ENCODE results near the gene PPP1R12B. TPM values are rescaled to one million over a fixed set of nuclear protein-coding genes. Genes with fewer than 3 reads are reported as not detected.
"Not testable (repeated sequence)": the region's sequence is repeated elsewhere in the genome, so short reads cannot be mapped to it uniquely, and the experiment has no call there.

PPP1R12B gene
- polyA plus RNA-seq, 1 donor (not counting 4 experiments of a cell fraction or from before 2014, with no cell fraction given) = 6.9 TPM

DNA sequence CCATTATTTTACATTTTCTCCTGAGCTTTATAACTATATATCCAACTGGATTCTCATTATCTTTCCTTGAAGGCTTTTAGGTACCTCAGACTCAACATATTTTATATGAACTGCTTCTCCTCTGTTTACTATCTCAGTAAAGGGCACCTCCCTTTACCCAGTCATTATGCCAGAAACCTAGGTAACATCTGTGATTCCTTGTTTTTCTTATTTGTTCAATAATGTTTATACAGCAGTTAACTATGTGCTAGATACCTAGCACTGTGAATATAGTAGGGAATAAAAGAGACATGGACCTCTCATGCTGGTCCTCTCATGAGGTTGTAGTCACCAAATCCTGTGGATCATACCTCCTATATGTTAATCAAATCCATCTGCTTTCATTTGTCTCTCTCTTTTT is 25.6 kb downstream of the PPP1R12B start:
- Histone ChIP-seq H3K9me1 (ENCODE audit: control insufficient read depth, extremely low read depth, insufficient read depth, low read length) (no peaks in the 10 kb centered on the region), H4K20me1 (ENCODE audit: control insufficient read depth, extremely low read depth, insufficient read depth, low read length) (no peaks in the 10 kb centered on the region), H2AFZ (ENCODE audit: control insufficient read depth, low read length) (no peak overlapping the region), H3K4me1 (ENCODE audit: control insufficient read depth, extremely low read depth, insufficient read depth, low read length) (no peaks in the 10 kb centered on the region), H3K36me3 (ENCODE audit: control insufficient read depth in 2 of 2, extremely low read depth in 1 of 2, insufficient read depth in 2 of 2, low read length in 2 of 2) (no peaks in the 10 kb centered on the region), H3K79me2 (ENCODE audit: control insufficient read depth, insufficient read depth, low read length) (no peaks in the 10 kb centered on the region), H3K4me3 (ENCODE audit: control insufficient read depth in 2 of 3, extremely low read depth in 1 of 3, insufficient read depth in 2 of 3, low read depth in 1 of 3, low read length in 3 of 3) (no peak overlapping the region), H3K4me2 (ENCODE audit: control insufficient read depth, extremely low read depth, insufficient read depth, low read depth, low read length) (no peak overlapping the region), H3K27ac (ENCODE audit: control insufficient read depth, insufficient read depth, low read length) (no peak overlapping the region), H3K9ac (ENCODE audit: control insufficient read depth, extremely low read depth, insufficient read depth, low read length) (no peak overlapping the region), H3K27me3 (ENCODE audit: control insufficient read depth, extremely low read depth, insufficient read depth, low read length) (no peaks in the 10 kb centered on the region), H3K9me3 (ENCODE audit: control insufficient read depth, low read depth, low read length) (no peaks in the 10 kb centered on the region)
- FAIRE-seq = no peak
- dilution Hi-C loops (cut with MboI; ENCODE audit: extremely low pct_ligation_motif_present, low sequenced_read_pairs) = no loop called here
- DNase-seq (ENCODE audit: low read depth, low spot score) = no peak
- TF ChIP-seq EZH2 (IDR thresholded peaks at IDR 0.05; ENCODE audit: low read length) = no peak
- TF ChIP-seq, protein P1, sequence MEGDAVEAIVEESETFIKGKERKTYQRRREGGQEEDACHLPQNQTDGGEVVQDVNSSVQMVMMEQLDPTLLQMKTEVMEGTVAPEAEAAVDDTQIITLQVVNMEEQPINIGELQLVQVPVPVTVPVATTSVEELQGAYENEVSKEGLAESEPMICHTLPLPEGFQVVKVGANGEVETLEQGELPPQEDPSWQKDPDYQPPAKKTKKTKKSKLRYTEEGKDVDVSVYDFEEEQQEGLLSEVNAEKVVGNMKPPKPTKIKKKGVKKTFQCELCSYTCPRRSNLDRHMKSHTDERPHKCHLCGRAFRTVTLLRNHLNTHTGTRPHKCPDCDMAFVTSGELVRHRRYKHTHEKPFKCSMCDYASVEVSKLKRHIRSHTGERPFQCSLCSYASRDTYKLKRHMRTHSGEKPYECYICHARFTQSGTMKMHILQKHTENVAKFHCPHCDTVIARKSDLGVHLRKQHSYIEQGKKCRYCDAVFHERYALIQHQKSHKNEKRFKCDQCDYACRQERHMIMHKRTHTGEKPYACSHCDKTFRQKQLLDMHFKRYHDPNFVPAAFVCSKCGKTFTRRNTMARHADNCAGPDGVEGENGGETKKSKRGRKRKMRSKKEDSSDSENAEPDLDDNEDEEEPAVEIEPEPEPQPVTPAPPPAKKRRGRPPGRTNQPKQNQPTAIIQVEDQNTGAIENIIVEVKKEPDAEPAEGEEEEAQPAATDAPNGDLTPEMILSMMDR (optimal IDR thresholded peaks at IDR 0.05 in 1 of 3, IDR thresholded peaks at IDR 0.05 in 1 of 3, conservative IDR thresholded peaks at IDR 0.05 in 1 of 3; ENCODE audit: extremely low read depth in 1 of 3, insufficient read depth in 2 of 3, low read length in 3 of 3) = no peak

DNA sequence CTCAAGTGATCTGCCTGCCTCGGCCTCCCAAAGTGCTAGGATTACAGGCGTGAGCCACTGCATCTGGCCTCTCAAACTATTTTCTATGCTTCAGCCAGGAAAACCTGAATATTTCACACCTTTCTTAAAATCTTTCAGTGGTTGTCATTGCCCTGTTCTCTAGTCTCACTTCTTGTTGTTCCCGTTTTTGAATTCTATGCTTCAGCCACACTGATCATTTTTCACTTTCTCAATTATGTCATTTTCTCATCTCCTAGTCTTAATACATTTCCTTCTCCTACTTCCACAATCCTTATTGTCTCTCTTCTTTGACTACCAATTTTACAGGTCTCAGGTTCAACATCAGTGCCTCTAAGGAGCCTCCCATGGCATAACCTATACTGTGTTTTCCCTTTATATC is 26.7 kb downstream of the PPP1R12B start:
- H3K4me1 ChIP-seq (ENCODE audit: control insufficient read depth, extremely low read depth, insufficient read depth, low read length); FAIRE-seq; H3K9ac ChIP-seq (ENCODE audit: control insufficient read depth, extremely low read depth, insufficient read depth, low read length); H3K27me3 ChIP-seq (ENCODE audit: control insufficient read depth, extremely low read depth, insufficient read depth, low read length); DNase-seq (ENCODE audit: low read depth, low spot score); H3K9me3 ChIP-seq (ENCODE audit: control insufficient read depth, low read depth, low read length); H3K36me3 ChIP-seq (ENCODE audit: control insufficient read depth in 2 of 2, extremely low read depth in 1 of 2, insufficient read depth in 2 of 2, low read length in 2 of 2); H3K79me2 ChIP-seq (ENCODE audit: control insufficient read depth, insufficient read depth, low read length); H2AFZ ChIP-seq (ENCODE audit: control insufficient read depth, low read length); H4K20me1 ChIP-seq (ENCODE audit: control insufficient read depth, extremely low read depth, insufficient read depth, low read length); dilution Hi-C loops (cut with MboI; ENCODE audit: extremely low pct_ligation_motif_present, low sequenced_read_pairs); H3K4me2 ChIP-seq (ENCODE audit: control insufficient read depth, extremely low read depth, insufficient read depth, low read depth, low read length); H3K27ac ChIP-seq (ENCODE audit: control insufficient read depth, insufficient read depth, low read length); H3K9me1 ChIP-seq (ENCODE audit: control insufficient read depth, extremely low read depth, insufficient read depth, low read length); H3K4me3 ChIP-seq (ENCODE audit: control insufficient read depth in 2 of 3, extremely low read depth in 1 of 3, insufficient read depth in 2 of 3, low read depth in 1 of 3, low read length in 3 of 3): not testable (repeated sequence)

DNA sequence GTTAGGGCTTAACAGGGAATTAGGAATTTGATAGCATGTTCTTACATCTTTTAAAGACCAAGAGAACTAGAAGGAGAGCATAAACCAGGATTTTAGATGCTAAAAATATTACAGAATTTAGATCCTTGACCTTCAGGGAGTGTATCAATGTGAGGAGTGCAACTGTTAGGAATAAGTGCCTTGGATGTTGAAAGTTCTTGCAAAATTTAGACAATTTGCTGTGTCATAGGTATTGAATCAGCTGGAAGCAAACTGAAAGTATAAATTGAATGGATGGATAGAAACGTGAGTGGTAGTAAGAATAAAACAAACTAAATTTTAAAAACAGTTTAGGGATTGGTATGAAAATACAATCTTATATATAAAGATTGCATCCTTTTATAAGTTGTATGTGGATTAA is 27.7 kb downstream of the PPP1R12B start:
- Histone ChIP-seq H3K36me3 (ENCODE audit: control insufficient read depth in 2 of 2, extremely low read depth in 1 of 2, insufficient read depth in 2 of 2, low read length in 2 of 2) (no peaks in the 10 kb centered on the region), H3K4me1 (ENCODE audit: control insufficient read depth, extremely low read depth, insufficient read depth, low read length) (peaks cover 10% of the 10 kb centered on the region), H3K4me2 (ENCODE audit: control insufficient read depth, extremely low read depth, insufficient read depth, low read depth, low read length) (no peak overlapping the region), H3K27me3 (ENCODE audit: control insufficient read depth, extremely low read depth, insufficient read depth, low read length) (no peaks in the 10 kb centered on the region), H2AFZ (ENCODE audit: control insufficient read depth, low read length) (no peak overlapping the region), H3K9me3 (ENCODE audit: control insufficient read depth, low read depth, low read length) (no peaks in the 10 kb centered on the region), H3K9me1 (ENCODE audit: control insufficient read depth, extremely low read depth, insufficient read depth, low read length) (no peaks in the 10 kb centered on the region), H4K20me1 (ENCODE audit: control insufficient read depth, extremely low read depth, insufficient read depth, low read length) (no peaks in the 10 kb centered on the region), H3K79me2 (ENCODE audit: control insufficient read depth, insufficient read depth, low read length) (no peaks in the 10 kb centered on the region), H3K4me3 (ENCODE audit: control insufficient read depth in 2 of 3, extremely low read depth in 1 of 3, insufficient read depth in 2 of 3, low read depth in 1 of 3, low read length in 3 of 3) (no peak overlapping the region), H3K9ac (ENCODE audit: control insufficient read depth, extremely low read depth, insufficient read depth, low read length) (no peak overlapping the region), H3K27ac (ENCODE audit: control insufficient read depth, insufficient read depth, low read length) (no peak overlapping the region)
- TF ChIP-seq, protein P1 (optimal IDR thresholded peaks at IDR 0.05 in 1 of 3, IDR thresholded peaks at IDR 0.05 in 1 of 3, conservative IDR thresholded peaks at IDR 0.05 in 1 of 3; ENCODE audit: extremely low read depth in 1 of 3, insufficient read depth in 2 of 3, low read length in 3 of 3) = no peak
- TF ChIP-seq EZH2 (IDR thresholded peaks at IDR 0.05; ENCODE audit: low read length) = no peak
- DNase-seq (ENCODE audit: low read depth, low spot score) (no peak), FAIRE-seq (no peak)
- dilution Hi-C loops (cut with MboI; ENCODE audit: extremely low pct_ligation_motif_present, low sequenced_read_pairs) = no loop called here

Measured in keratinocyte (primary cell).